ENCODE results near the gene MYOCD. TPM values are rescaled to one million over a fixed set of nuclear protein-coding genes. Genes with fewer than 3 reads are reported as not detected.

Gene MYOCD
- total RNA-seq, 1 donor, result under 0.01 TPM

GRCh38 chr17:12691173-12691572 is 25.5 kb downstream of the MYOCD start:
- H3K27ac ChIP-seq (ENCODE audit: low read depth, low read length), result peak overlapping the region; percentile 63
- H3K27me3 ChIP-seq (ENCODE audit: insufficient read depth, low read length), result no peaks in the 10 kb centered on the region
- no peaks in the 10 kb centered on the region for H4K20me1 ChIP-seq (ENCODE audit: insufficient read depth, low read length)
- H3K36me3 ChIP-seq (ENCODE audit: insufficient read depth, low read length), result no peaks in the 10 kb centered on the region
- no peak for TF ChIP-seq CTCF (IDR thresholded peaks at IDR 0.05; ENCODE audit: extremely low read depth, low read depth, low read length)
- H3K4me3 ChIP-seq (ENCODE audit: insufficient read depth, low read length), result no peak overlapping the region
- H3K79me2 ChIP-seq (ENCODE audit: insufficient read depth, low read length), result no peaks in the 10 kb centered on the region
- H2AFZ ChIP-seq (ENCODE audit: low read length), result no peak overlapping the region
- peaks cover 6% of the 10 kb centered on the region for H3K4me1 ChIP-seq (ENCODE audit: insufficient read depth, low read length)
- DNase-seq (ENCODE audit: insufficient read length, low spot score, missing footprints), result no peak
- no peak overlapping the region for H3K4me2 ChIP-seq (ENCODE audit: insufficient read depth, low read length)
- H3K9me3 ChIP-seq (ENCODE audit: low read depth, low read length), result no peaks in the 10 kb centered on the region

DNA sequence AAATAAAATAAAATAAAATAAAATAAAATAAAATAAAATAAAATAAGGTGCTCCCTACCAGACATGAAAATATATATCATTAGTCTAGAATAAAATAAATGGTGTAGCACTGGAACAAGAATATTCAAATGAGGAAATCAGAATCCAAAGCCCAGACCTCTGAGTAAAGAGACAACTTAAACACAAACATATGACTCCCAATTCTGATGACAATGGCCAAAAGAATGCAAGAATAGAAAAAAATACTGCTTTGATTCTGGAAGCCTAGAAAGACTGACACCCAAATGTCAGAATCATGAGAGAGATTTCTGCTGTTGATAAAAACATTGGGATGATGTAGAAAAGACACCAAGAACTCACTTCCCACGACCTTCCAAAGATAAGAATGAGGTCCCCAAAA is 27.9 kb downstream of the MYOCD start:
- Histone ChIP-seq H2AFZ (ENCODE audit: low read length) (no peak overlapping the region), H3K79me2 (ENCODE audit: insufficient read depth, low read length) (no peaks in the 10 kb centered on the region), H3K27me3 (ENCODE audit: insufficient read depth, low read length) (no peaks in the 10 kb centered on the region), H3K4me2 (ENCODE audit: insufficient read depth, low read length) (no peak overlapping the region), H3K27ac (ENCODE audit: low read depth, low read length) (no peak overlapping the region), H3K9me3 (ENCODE audit: low read depth, low read length) (no peaks in the 10 kb centered on the region), H3K4me1 (ENCODE audit: insufficient read depth, low read length) (peaks cover 6% of the 10 kb centered on the region), H3K36me3 (ENCODE audit: insufficient read depth, low read length) (no peaks in the 10 kb centered on the region), H3K4me3 (ENCODE audit: insufficient read depth, low read length) (no peak overlapping the region), H4K20me1 (ENCODE audit: insufficient read depth, low read length) (no peaks in the 10 kb centered on the region)
- TF ChIP-seq CTCF (IDR thresholded peaks at IDR 0.05; ENCODE audit: extremely low read depth, low read depth, low read length), result no peak
- peak; percentile 43 for DNase-seq (ENCODE audit: insufficient read length, low spot score, missing footprints)

GRCh38 chr17:12706070-12706469 is 40.4 kb downstream of the MYOCD start:
- DNase-seq (ENCODE audit: insufficient read length, low spot score, missing footprints), result no peak
- no peak for TF ChIP-seq CTCF (IDR thresholded peaks at IDR 0.05; ENCODE audit: extremely low read depth, low read depth, low read length)
- Histone ChIP-seq H3K4me2 (ENCODE audit: insufficient read depth, low read length) (no peak overlapping the region), H3K79me2 (ENCODE audit: insufficient read depth, low read length) (no peaks in the 10 kb centered on the region), H3K36me3 (ENCODE audit: insufficient read depth, low read length) (no peaks in the 10 kb centered on the region), H3K4me1 (ENCODE audit: insufficient read depth, low read length) (no peaks in the 10 kb centered on the region), H3K9me3 (ENCODE audit: low read depth, low read length) (no peaks in the 10 kb centered on the region), H3K27ac (ENCODE audit: low read depth, low read length) (no peak overlapping the region), H2AFZ (ENCODE audit: low read length) (no peak overlapping the region), H4K20me1 (ENCODE audit: insufficient read depth, low read length) (no peaks in the 10 kb centered on the region), H3K27me3 (ENCODE audit: insufficient read depth, low read length) (no peaks in the 10 kb centered on the region), H3K4me3 (ENCODE audit: insufficient read depth, low read length) (no peak overlapping the region)

GRCh38 chr17:12709063-12709462 is 43.4 kb downstream of the MYOCD start:
- Histone ChIP-seq H3K4me1 (ENCODE audit: insufficient read depth, low read length) (no peaks in the 10 kb centered on the region), H3K79me2 (ENCODE audit: insufficient read depth, low read length) (no peaks in the 10 kb centered on the region), H3K27me3 (ENCODE audit: insufficient read depth, low read length) (no peaks in the 10 kb centered on the region), H3K4me2 (ENCODE audit: insufficient read depth, low read length) (no peak overlapping the region), H2AFZ (ENCODE audit: low read length) (no peak overlapping the region), H3K27ac (ENCODE audit: low read depth, low read length) (no peak overlapping the region), H3K36me3 (ENCODE audit: insufficient read depth, low read length) (no peaks in the 10 kb centered on the region), H4K20me1 (ENCODE audit: insufficient read depth, low read length) (no peaks in the 10 kb centered on the region), H3K9me3 (ENCODE audit: low read depth, low read length) (no peaks in the 10 kb centered on the region), H3K4me3 (ENCODE audit: insufficient read depth, low read length) (no peak overlapping the region)
- TF ChIP-seq CTCF (IDR thresholded peaks at IDR 0.05; ENCODE audit: extremely low read depth, low read depth, low read length), result no peak
- DNase-seq (ENCODE audit: insufficient read length, low spot score, missing footprints), result no peak
